Esophagus mucosa (tissue), 1 donor: ENCODE data around the gene POU3F1. TPM values are rescaled to one million over a fixed set of nuclear protein-coding genes. Genes with fewer than 3 reads are reported as not detected.
A peak's percentile ranks its signal among the peaks of the same experiment; 100 is the strongest.

Source experiments
- ATAC-seq: fragments of 200-7000 bp; cut with Tn5 transposase; one replicate; pipeline ENCODE4 v1.9.1; 2020
- total RNA-seq: library from RNA; stranded (reverse); gene quantifications from one replicate; pipeline ENCODE4 v1.2.4, GENCODE V29; 2023
- donor health status: DM: yes; HTN: yes; CAD: no.

POU3F1 gene
- total RNA-seq, 1 donor from 2014 or later, result 6.0 TPM

GRCh38 chr1:38004284-38005108 is 42.1 kb downstream of the POU3F1 start:
- ATAC-seq, result peak; percentile 9

GRCh38 chr1:38003261-38004250 is 43.0 kb downstream of the POU3F1 start:
- ATAC-seq, result no peak

DNA sequence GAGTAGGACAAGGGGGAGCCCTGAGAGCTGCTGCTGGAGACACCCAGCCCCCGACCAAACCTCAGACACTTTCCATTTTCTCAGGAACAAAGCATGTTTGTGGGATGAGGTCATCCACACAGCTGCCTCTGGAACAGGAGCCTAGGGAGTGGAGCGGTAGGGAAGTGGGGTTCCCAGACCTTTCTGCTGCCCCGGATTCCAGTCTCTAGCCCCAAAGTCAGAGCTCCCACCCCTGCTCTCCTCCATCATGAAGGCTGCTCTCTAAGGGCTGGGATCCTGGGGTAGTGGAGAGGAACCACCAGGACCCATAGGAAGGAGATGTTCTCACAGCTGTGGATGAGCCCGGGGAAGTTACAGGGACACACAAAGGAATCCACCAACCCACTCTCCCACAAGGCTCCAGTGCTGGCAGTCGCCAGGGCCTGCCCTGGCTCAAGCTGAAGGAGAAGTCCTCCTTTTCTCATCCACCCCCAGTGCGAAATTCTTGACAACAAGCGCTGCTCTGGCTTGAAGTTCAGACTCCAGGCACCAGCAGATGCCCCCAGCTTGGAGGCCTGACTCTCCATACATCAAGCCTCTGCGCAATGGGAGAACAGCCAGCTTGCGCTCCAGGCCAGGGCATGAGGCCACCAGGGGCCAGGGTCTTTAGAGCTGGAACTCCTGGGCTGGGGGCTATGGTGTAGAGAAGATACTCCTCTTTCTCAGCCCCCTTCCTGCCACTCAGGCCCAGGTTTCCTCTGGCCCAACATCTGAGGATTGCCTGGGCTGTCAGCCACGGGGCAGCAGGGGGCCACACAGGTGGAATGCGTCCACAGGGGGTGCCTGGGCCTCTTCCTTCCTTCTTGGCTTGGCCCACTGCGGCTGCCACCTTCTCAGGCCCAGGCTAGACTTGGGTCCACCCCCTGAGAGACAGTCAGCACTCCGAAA is 45.8 kb downstream of the POU3F1 start:
- no peak for ATAC-seq

GRCh38 chr1:38000233-38000528 is 46.4 kb downstream of the POU3F1 start:
- no peak for ATAC-seq

GRCh38 chr1:37999430-38000232 is 47.0 kb downstream of the POU3F1 start:
- no peak for ATAC-seq

DNA sequence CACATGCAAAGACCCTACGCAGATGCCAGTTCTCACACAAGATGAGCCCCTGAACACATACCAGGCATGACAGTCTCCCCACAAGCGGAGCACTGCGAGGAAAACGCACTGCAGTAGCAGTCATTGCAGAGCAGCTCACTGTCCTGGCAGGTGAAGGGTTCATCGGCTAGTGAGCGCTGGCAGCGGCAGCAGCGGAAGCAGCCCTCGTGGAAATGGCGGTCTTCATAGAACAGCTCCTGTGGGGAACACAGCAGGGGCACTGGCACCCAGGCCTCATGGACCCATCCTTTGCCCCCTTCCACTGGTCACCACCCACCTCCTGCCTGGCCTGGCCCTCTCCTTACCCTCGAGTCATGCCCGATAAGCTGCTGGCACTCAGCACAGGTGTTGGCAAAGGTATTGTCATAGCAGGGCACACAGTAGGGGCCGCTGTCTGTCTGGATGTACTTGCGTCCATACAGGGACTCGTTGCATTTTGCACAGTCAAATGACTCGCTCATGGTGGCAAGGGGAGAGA is 47.6 kb downstream of the POU3F1 start:
- ATAC-seq, result no peak

DNA sequence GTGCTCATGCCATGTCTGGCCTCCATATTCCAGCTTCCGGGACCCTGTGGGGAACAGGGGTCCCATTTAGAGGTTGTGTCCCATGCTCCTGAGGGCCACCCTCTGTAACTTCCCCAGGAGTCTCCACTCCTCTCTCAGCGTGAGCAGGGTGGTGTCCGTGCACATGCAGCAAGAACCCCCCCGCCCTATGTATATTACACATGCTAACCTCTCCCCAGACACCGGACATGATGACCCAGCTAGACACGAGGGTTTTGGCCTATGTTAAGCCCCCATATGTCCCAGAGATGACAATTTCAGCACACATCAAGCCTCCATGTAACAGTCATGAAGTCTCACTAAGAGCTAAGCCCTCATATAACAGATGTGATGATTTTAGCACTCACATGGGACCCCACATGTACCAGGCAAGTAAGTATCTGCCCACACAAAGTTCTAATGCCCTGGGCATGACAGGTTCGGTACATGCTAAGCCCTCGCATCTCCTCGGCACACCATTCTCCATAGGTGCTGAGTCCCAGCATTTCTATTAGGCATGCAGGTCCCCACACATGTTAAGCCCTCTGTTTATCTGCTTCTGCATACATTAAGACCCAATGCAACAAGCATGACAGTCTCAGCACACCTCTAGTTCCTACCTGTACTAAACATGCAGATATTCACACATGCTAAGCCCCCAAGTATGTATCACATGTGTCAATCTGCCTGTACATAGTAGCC is 48.3 kb downstream of the POU3F1 start:
- no peak for ATAC-seq

DNA sequence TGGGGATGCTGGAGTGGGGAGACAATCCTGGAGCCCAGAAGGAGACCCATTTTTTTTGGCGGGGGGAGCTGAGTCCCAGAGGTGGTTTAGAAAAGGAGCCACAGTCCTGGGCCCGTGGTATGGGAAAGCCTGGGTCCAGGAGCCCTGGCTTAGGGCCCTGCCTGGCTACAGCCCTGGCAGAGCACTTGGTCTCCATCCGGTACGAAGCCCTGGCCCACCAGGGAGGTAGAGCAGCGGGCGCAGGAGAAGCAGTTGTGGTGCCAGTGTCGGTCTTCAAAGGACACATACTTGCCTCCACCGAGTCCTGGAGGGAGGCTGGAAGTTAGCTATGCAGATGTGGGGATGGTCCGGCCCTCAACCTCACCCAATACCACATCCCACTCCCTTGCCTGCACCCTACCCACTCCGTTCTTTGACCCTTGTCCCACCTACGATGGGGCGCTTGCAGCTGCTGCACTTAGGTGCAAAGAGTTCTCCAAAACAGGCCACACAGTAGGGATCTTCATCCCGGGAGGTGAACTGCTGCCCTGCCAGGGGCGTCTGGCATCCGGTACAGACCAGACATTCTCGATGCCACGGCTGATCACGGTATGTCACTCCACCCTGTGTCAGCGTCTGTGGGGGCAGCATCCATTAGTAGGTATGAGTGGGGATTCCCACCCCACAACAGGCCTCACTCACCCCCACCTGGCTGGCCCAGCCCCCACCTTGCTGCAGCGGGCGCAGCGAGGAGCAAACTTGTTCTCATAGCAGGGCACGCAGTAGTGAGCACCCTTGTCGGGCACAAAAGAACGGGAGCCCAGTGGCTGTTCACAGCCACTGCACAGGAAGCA is 49.1 kb downstream of the POU3F1 start:
- no peak for ATAC-seq

DNA sequence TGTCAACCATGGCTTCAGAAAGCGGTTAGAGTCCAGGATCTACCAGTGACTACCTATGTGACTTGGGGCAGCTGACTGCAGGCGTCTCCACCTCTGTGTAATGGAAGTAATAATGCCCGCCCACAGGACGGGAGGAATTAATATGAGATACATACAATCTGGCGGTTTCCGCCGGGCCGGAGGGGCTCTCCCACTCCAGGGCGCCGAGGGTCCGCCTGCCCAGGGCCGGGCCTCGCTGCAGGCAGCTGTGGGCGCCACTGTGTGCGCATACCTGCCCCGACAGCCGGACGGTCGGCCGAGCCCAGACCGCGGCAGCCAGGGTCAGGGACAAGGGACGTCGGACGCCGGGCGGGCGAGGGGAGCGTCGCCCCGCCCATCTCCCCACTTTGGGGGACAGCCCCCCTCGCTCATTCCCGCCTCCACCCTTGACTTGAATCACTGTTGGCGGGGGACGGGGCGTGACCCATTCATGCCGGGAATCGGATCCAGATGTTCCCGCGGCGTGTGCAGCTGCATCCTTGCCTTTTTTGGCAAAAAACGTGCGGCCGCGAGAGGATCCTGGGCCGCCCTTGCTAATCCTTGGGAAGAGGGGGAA is 50.7 kb downstream of the POU3F1 start:
- ATAC-seq, result peak; percentile 68

- ATAC-seq, result no peak
These were observed 51.6 kb downstream of the POU3F1 start for GRCh38 chr1:37994886-37995566.

Other genes with a start within 250 kb of the POU3F1 start
- 46.7 TPM for gene C1orf122, start 239.0 kb downstream of the POU3F1 start, total RNA-seq
- 14.7 TPM for gene YRDC, start 238.6 kb downstream of the POU3F1 start, total RNA-seq
- 39.3 TPM for gene MTF1, start 187.2 kb downstream of the POU3F1 start, total RNA-seq
- 8.6 TPM for gene INPP5B, start 99.7 kb downstream of the POU3F1 start, total RNA-seq
- 41.7 TPM for gene SF3A3, start 56.8 kb downstream of the POU3F1 start, total RNA-seq
- gene FHL3, start 41.3 kb downstream of the POU3F1 start, total RNA-seq, result 10.6 TPM
- 30.3 TPM for gene UTP11, start 34.1 kb downstream of the POU3F1 start, total RNA-seq